ENCODE measurements around the gene BAZ2B.

DNA sequence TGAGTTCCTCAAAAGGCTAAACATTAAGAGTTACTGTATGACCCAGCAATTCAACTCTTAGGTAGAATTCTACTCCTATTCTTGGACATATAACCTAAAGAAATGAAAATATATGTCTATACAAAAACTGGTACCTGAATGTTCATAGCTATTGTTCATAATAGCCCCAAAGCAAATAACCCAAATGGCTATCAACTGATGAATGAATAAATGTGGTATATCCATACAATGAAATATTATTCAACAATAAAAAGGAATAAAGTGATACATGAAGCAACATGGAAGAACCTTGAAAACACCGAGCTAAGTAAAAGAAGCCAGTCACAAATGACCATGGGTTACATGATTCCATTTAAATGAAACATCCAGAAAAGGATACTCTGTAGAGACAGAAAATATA, 114.6 kb downstream of the BAZ2B start:
- TF ChIP-seq, protein P1, sequence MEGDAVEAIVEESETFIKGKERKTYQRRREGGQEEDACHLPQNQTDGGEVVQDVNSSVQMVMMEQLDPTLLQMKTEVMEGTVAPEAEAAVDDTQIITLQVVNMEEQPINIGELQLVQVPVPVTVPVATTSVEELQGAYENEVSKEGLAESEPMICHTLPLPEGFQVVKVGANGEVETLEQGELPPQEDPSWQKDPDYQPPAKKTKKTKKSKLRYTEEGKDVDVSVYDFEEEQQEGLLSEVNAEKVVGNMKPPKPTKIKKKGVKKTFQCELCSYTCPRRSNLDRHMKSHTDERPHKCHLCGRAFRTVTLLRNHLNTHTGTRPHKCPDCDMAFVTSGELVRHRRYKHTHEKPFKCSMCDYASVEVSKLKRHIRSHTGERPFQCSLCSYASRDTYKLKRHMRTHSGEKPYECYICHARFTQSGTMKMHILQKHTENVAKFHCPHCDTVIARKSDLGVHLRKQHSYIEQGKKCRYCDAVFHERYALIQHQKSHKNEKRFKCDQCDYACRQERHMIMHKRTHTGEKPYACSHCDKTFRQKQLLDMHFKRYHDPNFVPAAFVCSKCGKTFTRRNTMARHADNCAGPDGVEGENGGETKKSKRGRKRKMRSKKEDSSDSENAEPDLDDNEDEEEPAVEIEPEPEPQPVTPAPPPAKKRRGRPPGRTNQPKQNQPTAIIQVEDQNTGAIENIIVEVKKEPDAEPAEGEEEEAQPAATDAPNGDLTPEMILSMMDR (IDR thresholded peaks at IDR 0.05) = no peak
- TF ChIP-seq POLR2A (IDR thresholded peaks at IDR 0.05) = no peak

Measured in lower leg skin (tissue), 3 donors.